ENCODE results near the gene GRK1.

The GRK1 gene

DNA sequence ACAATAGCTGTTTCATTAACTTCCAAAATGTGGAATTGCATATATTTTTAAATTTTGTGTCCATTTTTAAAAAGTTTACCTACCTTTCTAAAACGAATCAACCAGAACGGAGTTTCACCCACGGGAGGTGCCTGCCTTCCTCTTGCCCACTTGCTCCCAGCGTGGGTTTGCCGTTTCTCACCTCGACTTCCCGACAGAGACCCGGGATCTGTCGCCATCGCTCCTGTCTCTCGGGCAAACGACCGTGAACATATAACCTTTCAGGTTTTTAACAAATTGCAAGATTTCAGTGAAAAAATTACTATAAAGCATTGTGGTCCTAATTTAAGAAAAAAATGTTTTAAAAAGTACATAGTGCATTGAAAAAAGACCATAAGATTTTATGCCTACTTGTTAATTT lies 96.2 kb downstream of the GRK1 start:
- TF ChIP-seq CTCF (IDR thresholded peaks at IDR 0.05; ENCODE audit: extremely low read depth, insufficient read depth, missing control alignments): no peak
- no peak for DNase-seq (ENCODE audit: low spot score)
- in situ Hi-C loops (cut with MboI; ENCODE audit: low pct_unique_long_range_greater_than_20kb, low sequenced_read_pairs, unreplicated experiment): no loop called here

DNA sequence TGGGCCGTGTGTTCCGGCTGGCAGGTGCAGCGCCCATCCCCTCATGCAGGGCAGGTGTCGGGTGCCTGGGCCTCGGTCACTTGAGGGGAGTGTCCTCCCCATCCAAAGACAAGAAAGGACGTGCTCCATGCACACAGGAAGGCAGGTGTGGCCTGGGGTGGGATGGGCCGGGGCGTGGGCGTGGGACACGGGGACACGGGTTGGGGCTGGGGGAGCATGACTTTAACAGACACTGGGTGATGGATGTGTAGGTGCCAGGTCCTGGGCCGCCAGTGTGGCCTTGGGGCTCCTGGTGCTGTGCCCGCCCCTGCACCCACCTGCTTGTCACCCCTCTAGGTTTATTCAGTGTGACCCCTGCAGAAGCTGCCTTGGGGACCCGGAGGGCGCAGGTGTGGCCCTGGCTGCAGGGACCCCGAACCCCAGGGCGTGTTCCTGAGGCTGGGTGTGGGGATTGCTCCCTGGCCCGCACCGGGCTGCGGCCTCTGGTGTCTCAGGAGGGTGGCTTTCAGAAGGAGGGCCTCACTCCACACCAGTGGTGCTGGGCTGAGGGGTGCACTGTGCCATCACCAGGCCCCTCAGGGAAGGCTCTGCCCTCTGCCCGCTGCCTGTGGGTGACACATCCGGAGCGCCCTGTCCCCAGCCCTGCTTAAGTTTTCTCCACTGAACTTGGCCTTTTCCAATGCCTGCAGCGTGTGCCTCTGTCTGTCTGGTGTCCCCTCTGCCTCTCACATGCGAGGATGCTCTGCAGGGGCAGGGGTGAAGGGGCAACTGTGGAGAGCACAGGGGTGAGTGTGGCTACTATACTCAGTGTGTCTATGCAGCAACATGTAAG lies 97.2 kb downstream of the GRK1 start:
- no peak for DNase-seq (ENCODE audit: low spot score)
- in situ Hi-C loops (cut with MboI; ENCODE audit: low pct_unique_long_range_greater_than_20kb, low sequenced_read_pairs, unreplicated experiment): no loop called here
- TF ChIP-seq CTCF (IDR thresholded peaks at IDR 0.05; ENCODE audit: extremely low read depth, insufficient read depth, missing control alignments): no peak

- in situ Hi-C loops (cut with MboI; ENCODE audit: low pct_unique_long_range_greater_than_20kb, low sequenced_read_pairs, unreplicated experiment): no loop called here
- no peak for TF ChIP-seq CTCF (IDR thresholded peaks at IDR 0.05; ENCODE audit: extremely low read depth, insufficient read depth, missing control alignments)
- DNase-seq (ENCODE audit: low spot score): no peak
These were observed 98.0 kb downstream of the GRK1 start for GRCh38 chr13:113764793-113765563.

- no peak for DNase-seq (ENCODE audit: low spot score)
- TF ChIP-seq CTCF (IDR thresholded peaks at IDR 0.05; ENCODE audit: extremely low read depth, insufficient read depth, missing control alignments): no peak
- in situ Hi-C loops (cut with MboI; ENCODE audit: low pct_unique_long_range_greater_than_20kb, low sequenced_read_pairs, unreplicated experiment): no loop called here
These were observed 98.5 kb downstream of the GRK1 start for GRCh38 chr13:113765564-113765910.

- in situ Hi-C loops (cut with MboI; ENCODE audit: low pct_unique_long_range_greater_than_20kb, low sequenced_read_pairs, unreplicated experiment): no loop called here
- no peak for DNase-seq (ENCODE audit: low spot score)
- TF ChIP-seq CTCF (IDR thresholded peaks at IDR 0.05; ENCODE audit: extremely low read depth, insufficient read depth, missing control alignments): no peak
These were observed 99.2 kb downstream of the GRK1 start for GRCh38 chr13:113766035-113766800.

- DNase-seq (ENCODE audit: low spot score): no peak
- in situ Hi-C loops (cut with MboI; ENCODE audit: low pct_unique_long_range_greater_than_20kb, low sequenced_read_pairs, unreplicated experiment): no loop called here
- no peak for TF ChIP-seq CTCF (IDR thresholded peaks at IDR 0.05; ENCODE audit: extremely low read depth, insufficient read depth, missing control alignments)
These were observed 100.3 kb downstream of the GRK1 start for GRCh38 chr13:113767366-113767765.
